Activated CD8-positive, alpha-beta memory T cell treated with anti-CD3 and anti-CD28 coated beads, Interleukin-2, amount 10 ng/mL, durations not matched to agents 7 days and 5 days (primary cell): ENCODE data around the gene ATP6V0C. TPM values are rescaled to one million over a fixed set of nuclear protein-coding genes. Genes with fewer than 3 reads are reported as not detected.
"Not testable (repeated sequence)": the region's sequence is repeated elsewhere in the genome, so short reads cannot be mapped to it uniquely, and the experiment has no call there.

Source experiments
- ATAC-seq: fragments of 150-1000 bp; cut with Tn5 transposase; one replicate; pipeline ENCODE4 v1.10.0; 2021; ENCODE audit warnings: moderate library complexity
- CTCF ChIA-PET: fragments of 350-600 bp; sonication (Branson Sonifier 250); formaldehyde crosslinking; loops from one replicate; lab custom pipeline; 2021; ENCODE audit warnings: antibody characterized with exemption; lab: Charles Lee
- DNase-seq: peaks from one replicate; pipeline ENCODE4 v3.0.0-alpha.2; 2020
- H3K27ac Mint-ChIP-seq: one replicate; pipeline ENCODE4 v1.8.0; 2021; ENCODE audit warnings: mild to moderate bottlenecking, mixed read lengths
- H3K27me3 Mint-ChIP-seq: one replicate; pipeline ENCODE4 v1.8.0; 2021; ENCODE audit warnings: mixed read lengths
- H3K36me3 Mint-ChIP-seq: one replicate; pipeline ENCODE4 v1.8.0; 2021; ENCODE audit warnings: mild to moderate bottlenecking, mixed read lengths
- H3K4me1 Mint-ChIP-seq: one replicate; pipeline ENCODE4 v1.8.0; 2021; ENCODE audit warnings: mixed read lengths
- H3K4me3 Mint-ChIP-seq: one replicate; pipeline ENCODE4 v1.8.0; 2021; ENCODE audit warnings: mild to moderate bottlenecking, moderate library complexity, mixed read lengths
- H3K9me3 Mint-ChIP-seq: one replicate; pipeline ENCODE4 v1.8.0; 2022; ENCODE audit warnings: low read depth, mixed read lengths
- total RNA-seq, 2 experiments: library from RNA; stranded (reverse); gene quantifications; one replicate each; pipeline ENCODE4 v1.2.3, GENCODE V29; 2021

ATP6V0C gene
- total RNA-seq, 2 experiments from 2014 or later: 104 to 121 TPM

GRCh38 chr16:2478279-2478678 is 35.5 kb upstream of the ATP6V0C start:
- Mint-ChIP-seq H3K4me3 (no peak overlapping the region), H3K27ac (no peak overlapping the region), H3K9me3 (no peaks in the 10 kb centered on the region), H3K36me3 (no peaks in the 10 kb centered on the region), H3K27me3 (peaks cover 2% of the 10 kb centered on the region), H3K4me1 (peaks cover 14% of the 10 kb centered on the region)
- CTCF ChIA-PET: interaction anchor here (0.9 kb wide), 1 partner anchor 23 kb away, joined by 4 read pairs; no protein-coding TSS in a partner anchor
- DNase-seq (no peak), ATAC-seq (no peak)

GRCh38 chr16:2479996-2480395 is 33.8 kb upstream of the ATP6V0C start:
- peaks cover 12% of the 10 kb centered on the region for H3K4me1 Mint-ChIP-seq
- H3K27me3 Mint-ChIP-seq, H3K4me3 Mint-ChIP-seq, H3K36me3 Mint-ChIP-seq, H3K27ac Mint-ChIP-seq, H3K9me3 Mint-ChIP-seq, CTCF ChIA-PET, DNase-seq, ATAC-seq: not testable (repeated sequence)

GRCh38 chr16:2480948-2481347 is 32.8 kb upstream of the ATP6V0C start:
- DNase-seq (no peak), ATAC-seq (no peak)
- H3K27ac Mint-ChIP-seq: no peak overlapping the region
- no peaks in the 10 kb centered on the region for H3K27me3 Mint-ChIP-seq
- no peak overlapping the region for H3K4me3 Mint-ChIP-seq
- H3K36me3 Mint-ChIP-seq: no peaks in the 10 kb centered on the region
- H3K4me1 Mint-ChIP-seq: peaks cover 10% of the 10 kb centered on the region
- CTCF ChIA-PET: interaction anchor here (0.9 kb wide), 1 partner anchor 20 kb away, joined by 5 read pairs; no protein-coding TSS in a partner anchor
- no peaks in the 10 kb centered on the region for H3K9me3 Mint-ChIP-seq

GRCh38 chr16:2481676-2482075 is 32.1 kb upstream of the ATP6V0C start:
- Mint-ChIP-seq H3K27ac (no peak overlapping the region), H3K4me3 (no peak overlapping the region), H3K36me3 (no peaks in the 10 kb centered on the region), H3K9me3 (no peaks in the 10 kb centered on the region), H3K4me1 (peaks cover 11% of the 10 kb centered on the region), H3K27me3 (no peaks in the 10 kb centered on the region)
- no peak for ATAC-seq
- CTCF ChIA-PET: interaction anchor here (0.9 to 1.6 kb wide), 2 partner anchors 19 to 20 kb away, joined by 5 to 10 read pairs; no protein-coding TSS in a partner anchor
- DNase-seq: no peak

- Mint-ChIP-seq H3K4me3 (no peak overlapping the region), H3K36me3 (no peaks in the 10 kb centered on the region), H3K27ac (no peak overlapping the region), H3K4me1 (peaks cover 12% of the 10 kb centered on the region), H3K9me3 (no peaks in the 10 kb centered on the region), H3K27me3 (no peaks in the 10 kb centered on the region)
- CTCF ChIA-PET: interaction anchor here (1.2 to 1.6 kb wide), 2 partner anchors 14 to 19 kb away, joined by 4 to 10 read pairs; no protein-coding TSS in a partner anchor
- DNase-seq (no peak), ATAC-seq (no peak)
Measured at GRCh38 chr16:2482249-2482648, 31.5 kb upstream of the ATP6V0C start.

- Mint-ChIP-seq H3K4me3 (no peak overlapping the region), H3K36me3 (no peaks in the 10 kb centered on the region), H3K27ac (no peak overlapping the region), H3K27me3 (no peaks in the 10 kb centered on the region), H3K4me1 (peaks cover 17% of the 10 kb centered on the region), H3K9me3 (no peaks in the 10 kb centered on the region)
- ATAC-seq (no peak), DNase-seq (no peak)
- CTCF ChIA-PET: interaction anchor here (1.2 to 1.6 kb wide), 2 partner anchors 13 to 18 kb away, joined by 4 to 10 read pairs; no protein-coding TSS in a partner anchor
Measured at GRCh38 chr16:2482708-2483534, 30.8 kb upstream of the ATP6V0C start.

GRCh38 chr16:2483939-2484897 is 29.5 kb upstream of the ATP6V0C start:
- CTCF ChIA-PET: interaction anchor here (0.9 kb wide), 1 partner anchor 17 kb away, joined by 3 read pairs; no protein-coding TSS in a partner anchor
- Mint-ChIP-seq H3K27ac (no peak overlapping the region), H3K4me3 (no peak overlapping the region), H3K27me3 (no peaks in the 10 kb centered on the region), H3K9me3 (no peaks in the 10 kb centered on the region), H3K4me1 (peaks cover 17% of the 10 kb centered on the region), H3K36me3 (no peaks in the 10 kb centered on the region)
- ATAC-seq (no peak), DNase-seq (no peak)

- CTCF ChIA-PET: interaction anchor here (0.9 to 2.1 kb wide), 2 partner anchors 11 to 16 kb away, joined by 3 to 9 read pairs; partner anchors contain the start of gene TBC1D24
- H3K4me3 Mint-ChIP-seq: no peak overlapping the region
- H3K27me3 Mint-ChIP-seq: no peaks in the 10 kb centered on the region
Measured at GRCh38 chr16:2484898-2485508, 28.7 kb upstream of the ATP6V0C start.

GRCh38 chr16:2485811-2486507 is 27.8 kb upstream of the ATP6V0C start:
- peaks cover 17% of the 10 kb centered on the region for H3K4me1 Mint-ChIP-seq
- H3K27me3 Mint-ChIP-seq: no peaks in the 10 kb centered on the region
- no peaks in the 10 kb centered on the region for H3K9me3 Mint-ChIP-seq
- no peak overlapping the region for H3K27ac Mint-ChIP-seq
- no peak for ATAC-seq
- no peak overlapping the region for H3K4me3 Mint-ChIP-seq
- DNase-seq: no peak
- no peaks in the 10 kb centered on the region for H3K36me3 Mint-ChIP-seq
- CTCF ChIA-PET: interaction anchor here (0.7 to 2.4 kb wide), 6 partner anchors 12 to 146 kb away, joined by 3 to 10 read pairs (median 6); partner anchors contain the start of genes ABCA3 and TBC1D24

More at GRCh38 chr16:2484898-2485508, 28.7 kb upstream of the ATP6V0C start:
- DNase-seq (no peak), ATAC-seq (no peak)
- Mint-ChIP-seq H3K9me3 (no peaks in the 10 kb centered on the region), H3K4me1 (peaks cover 17% of the 10 kb centered on the region), H3K27ac (no peak overlapping the region), H3K36me3 (no peaks in the 10 kb centered on the region)

GRCh38 chr16:2486645-2487516 is 26.9 kb upstream of the ATP6V0C start:
- peaks cover 17% of the 10 kb centered on the region for H3K4me1 Mint-ChIP-seq
- H3K27me3 Mint-ChIP-seq: no peaks in the 10 kb centered on the region
- H3K4me3 Mint-ChIP-seq: no peak overlapping the region
- H3K9me3 Mint-ChIP-seq: no peaks in the 10 kb centered on the region
- CTCF ChIA-PET: interaction anchor here (0.7 to 2.4 kb wide), 7 partner anchors 13 to 182 kb away, joined by 3 to 10 read pairs (median 5); partner anchors contain the start of genes ABCA3 and TBC1D24
- ATAC-seq: peak; percentile 86
- no peaks in the 10 kb centered on the region for H3K36me3 Mint-ChIP-seq
- peak; percentile 76 for DNase-seq
- no peak overlapping the region for H3K27ac Mint-ChIP-seq

- no peak overlapping the region for H3K27ac Mint-ChIP-seq
- no peak overlapping the region for H3K4me3 Mint-ChIP-seq
- H3K4me1 Mint-ChIP-seq: peaks cover 17% of the 10 kb centered on the region
- H3K27me3 Mint-ChIP-seq: no peaks in the 10 kb centered on the region
- no peaks in the 10 kb centered on the region for H3K9me3 Mint-ChIP-seq
- CTCF ChIA-PET: interaction anchor here (1.1 to 2.4 kb wide), 3 partner anchors 13 to 147 kb away, joined by 4 to 10 read pairs (median 8); partner anchors contain the start of gene ABCA3
- DNase-seq (no peak), ATAC-seq (no peak)
- H3K36me3 Mint-ChIP-seq: no peaks in the 10 kb centered on the region
Measured at GRCh38 chr16:2487517-2487842, 26.3 kb upstream of the ATP6V0C start.
